Astrocyte (in vitro differentiated cells and primary cell): ENCODE data around the gene CAMK1D. TPM values are rescaled to one million over a fixed set of nuclear protein-coding genes. Genes with fewer than 3 reads are reported as not detected.

Source experiments
- DNase-seq: peaks from one replicate; pipeline ENCODE4 v3.0.0-alpha.2; 2010; ENCODE audit warnings: low read depth
- FAIRE-seq: peaks from 2 replicates; lab custom pipeline; 2011; peaks lifted over from hg19 to GRCh38; lab: Jason Lieb, UNC
- H2AFZ ChIP-seq: 2 replicates; pipeline ENCODE4 v1.6.0; 2012; ENCODE audit warnings: low read depth, low read length, inconsistent platforms
- H3K27ac ChIP-seq: 2 replicates; pipeline ENCODE4 v1.5.1; 2011; ENCODE audit warnings: low read depth, low read length, inconsistent platforms
- H3K27me3 ChIP-seq: 2 replicates; pipeline ENCODE4 v1.6.0; 2011; ENCODE audit warnings: low read length, inconsistent platforms; ENCODE audit not compliant: insufficient read depth
- H3K36me3 ChIP-seq: 2 replicates; pipeline ENCODE4 v1.5.1; 2011; ENCODE audit warnings: low read length, inconsistent platforms; ENCODE audit not compliant: insufficient read depth
- H3K4me1 ChIP-seq: 2 replicates; pipeline ENCODE4 v1.5.1; 2011; ENCODE audit warnings: low read length, inconsistent platforms; ENCODE audit not compliant: insufficient read depth
- H3K4me2 ChIP-seq: 2 replicates; pipeline ENCODE4 v1.6.0; 2012; ENCODE audit warnings: low read length, inconsistent platforms
- H3K4me3 ChIP-seq: 2 replicates; pipeline ENCODE4 v1.5.1; 2011; ENCODE audit warnings: low read depth, mild to moderate bottlenecking, low read length, inconsistent platforms; ENCODE audit not compliant: insufficient read depth
- H3K79me2 ChIP-seq: 2 replicates; pipeline ENCODE4 v1.6.0; 2012; ENCODE audit warnings: mild to moderate bottlenecking, low read length, inconsistent platforms; ENCODE audit not compliant: insufficient read depth
- H3K9ac ChIP-seq: 2 replicates; pipeline ENCODE4 v1.6.0; 2012; ENCODE audit warnings: mild to moderate bottlenecking, low read length, inconsistent platforms
- H3K9me3 ChIP-seq: 2 replicates; pipeline ENCODE4 v1.5.1; 2012; ENCODE audit warnings: low read depth, mild to moderate bottlenecking, low read length, inconsistent platforms; ENCODE audit not compliant: insufficient read depth
- H4K20me1 ChIP-seq: 2 replicates; pipeline ENCODE4 v1.6.0; 2012; ENCODE audit warnings: low read length, inconsistent platforms; ENCODE audit not compliant: insufficient read depth
- H3K27ac Mint-ChIP-seq: one replicate; pipeline ENCODE4 v1.8.0; 2021; ENCODE audit warnings: mild to moderate bottlenecking, mixed read lengths; ENCODE audit not compliant: unreplicated experiment
- H3K27me3 Mint-ChIP-seq: one replicate; pipeline ENCODE4 v1.8.0; 2021; ENCODE audit warnings: low read depth, mixed read lengths; ENCODE audit not compliant: unreplicated experiment
- H3K36me3 Mint-ChIP-seq: one replicate; pipeline ENCODE4 v1.8.0; 2021; ENCODE audit warnings: low read depth, mixed read lengths; ENCODE audit not compliant: unreplicated experiment
- H3K4me1 Mint-ChIP-seq: one replicate; pipeline ENCODE4 v1.8.0; 2021; ENCODE audit warnings: low read depth, mixed read lengths; ENCODE audit not compliant: unreplicated experiment
- H3K4me3 Mint-ChIP-seq: one replicate; pipeline ENCODE4 v1.8.0; 2021; ENCODE audit warnings: mild to moderate bottlenecking, moderate library complexity, mixed read lengths; ENCODE audit not compliant: unreplicated experiment
- H3K9me3 Mint-ChIP-seq: one replicate; pipeline ENCODE4 v1.8.0; 2021; ENCODE audit warnings: mild to moderate bottlenecking, mixed read lengths; ENCODE audit not compliant: unreplicated experiment
- EZH2 ChIP-seq: IDR thresholded peaks from 2 replicates; pipeline ENCODE4 v1.6.1; 2012; ENCODE audit warnings: mild to moderate bottlenecking, low read length, inconsistent platforms; ENCODE audit not compliant: insufficient read depth
- total RNA-seq: library from RNA; stranded (reverse); gene quantifications from 2 replicates; pipeline ENCODE4 v1.2.1, GENCODE V29; 2021
- TF ChIP-seq, protein P1 (sequence below): IDR thresholded peaks from 2 replicates; pipeline ENCODE4 v1.5.1; 2011; ENCODE audit warnings: low read depth, mild to moderate bottlenecking, inconsistent platforms, low read length, moderate library complexity; ENCODE audit not compliant: insufficient read depth

CAMK1D gene
- total RNA-seq, 1 donor from 2014 or later = 23.6 TPM

DNA sequence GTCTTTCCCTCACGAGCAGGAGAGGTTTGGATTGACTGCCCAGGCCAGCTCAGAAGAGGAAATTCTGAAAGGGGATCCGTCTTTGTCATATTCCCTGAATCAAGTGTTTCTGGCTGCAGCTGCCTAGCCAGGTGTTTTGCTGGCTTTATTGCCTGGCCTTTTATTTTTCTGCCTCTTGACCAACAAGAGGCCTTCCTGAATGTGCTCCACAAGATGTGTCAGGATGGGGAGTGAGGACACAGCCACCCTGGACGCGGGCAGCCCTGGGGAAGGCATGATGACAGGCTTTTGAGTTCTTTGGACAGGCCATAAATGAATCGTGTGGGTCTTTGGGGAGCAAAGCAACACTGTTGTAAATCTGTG lies 163.6 kb downstream of the CAMK1D start:
- Histone ChIP-seq H3K9me3 (no peaks in the 10 kb centered on the region), H3K9ac (no peak overlapping the region), H3K4me3 (no peak overlapping the region), H3K4me1 (peaks cover 23% of the 10 kb centered on the region), H3K27ac (no peak overlapping the region), H3K79me2 (peaks cover 7% of the 10 kb centered on the region), H3K27me3 (no peaks in the 10 kb centered on the region), H4K20me1 (peaks cover 23% of the 10 kb centered on the region), H3K36me3 (no peaks in the 10 kb centered on the region), H3K4me2 (no peak overlapping the region), H2AFZ (no peak overlapping the region)
- peaks cover 9% of the 10 kb centered on the region for H3K4me1 Mint-ChIP-seq
- no peaks in the 10 kb centered on the region for H3K9me3 Mint-ChIP-seq
- TF ChIP-seq, protein P1, sequence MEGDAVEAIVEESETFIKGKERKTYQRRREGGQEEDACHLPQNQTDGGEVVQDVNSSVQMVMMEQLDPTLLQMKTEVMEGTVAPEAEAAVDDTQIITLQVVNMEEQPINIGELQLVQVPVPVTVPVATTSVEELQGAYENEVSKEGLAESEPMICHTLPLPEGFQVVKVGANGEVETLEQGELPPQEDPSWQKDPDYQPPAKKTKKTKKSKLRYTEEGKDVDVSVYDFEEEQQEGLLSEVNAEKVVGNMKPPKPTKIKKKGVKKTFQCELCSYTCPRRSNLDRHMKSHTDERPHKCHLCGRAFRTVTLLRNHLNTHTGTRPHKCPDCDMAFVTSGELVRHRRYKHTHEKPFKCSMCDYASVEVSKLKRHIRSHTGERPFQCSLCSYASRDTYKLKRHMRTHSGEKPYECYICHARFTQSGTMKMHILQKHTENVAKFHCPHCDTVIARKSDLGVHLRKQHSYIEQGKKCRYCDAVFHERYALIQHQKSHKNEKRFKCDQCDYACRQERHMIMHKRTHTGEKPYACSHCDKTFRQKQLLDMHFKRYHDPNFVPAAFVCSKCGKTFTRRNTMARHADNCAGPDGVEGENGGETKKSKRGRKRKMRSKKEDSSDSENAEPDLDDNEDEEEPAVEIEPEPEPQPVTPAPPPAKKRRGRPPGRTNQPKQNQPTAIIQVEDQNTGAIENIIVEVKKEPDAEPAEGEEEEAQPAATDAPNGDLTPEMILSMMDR = no peak
- no peak for TF ChIP-seq EZH2
- H3K27me3 Mint-ChIP-seq = no peaks in the 10 kb centered on the region
- FAIRE-seq (no peak), DNase-seq (no peak)
- peaks cover 1% of the 10 kb centered on the region for H3K36me3 Mint-ChIP-seq
- H3K27ac Mint-ChIP-seq = no peak overlapping the region
- H3K4me3 Mint-ChIP-seq = no peak overlapping the region

DNA sequence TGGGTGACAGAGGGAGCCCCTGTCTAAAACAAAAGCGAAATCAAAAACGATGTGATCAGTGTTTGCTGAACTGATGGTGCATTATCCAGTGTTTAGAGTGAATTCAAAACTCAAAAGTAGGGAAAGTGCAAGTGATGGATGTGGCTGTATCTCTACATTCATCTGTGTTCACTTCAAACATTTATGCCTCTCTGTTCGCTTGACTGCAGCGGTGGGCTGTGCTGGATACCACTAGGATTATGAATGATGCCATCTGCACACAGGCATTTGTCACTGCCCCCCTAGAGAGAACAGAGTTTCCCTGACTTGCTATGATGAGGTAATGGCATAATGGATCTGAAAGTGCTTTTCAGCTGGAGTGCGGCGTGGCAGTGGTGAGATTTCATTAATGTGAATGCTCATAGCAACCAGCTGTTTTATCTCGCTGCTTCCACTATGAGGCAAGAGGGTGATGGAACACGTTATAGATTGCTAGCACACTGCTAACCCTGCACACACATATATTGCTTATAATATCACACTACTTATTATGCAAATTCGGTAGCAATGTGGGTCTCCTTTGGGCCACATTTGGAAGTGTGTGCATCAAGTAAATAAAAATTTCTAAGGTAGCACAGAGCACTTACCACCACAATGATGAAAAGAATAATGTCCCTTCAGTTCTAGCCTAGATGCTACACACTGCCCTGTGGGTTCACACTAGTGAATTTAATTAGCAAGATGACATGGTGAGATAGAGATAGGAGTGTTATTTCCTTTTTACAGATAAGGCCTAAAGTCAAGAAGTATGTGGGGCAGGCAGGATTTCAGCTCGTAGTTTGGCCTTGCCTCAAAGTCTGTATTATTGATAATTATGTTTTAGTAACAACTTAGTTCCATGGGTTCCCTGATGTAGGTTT lies 164.7 kb downstream of the CAMK1D start:
- no peak overlapping the region for H3K27ac Mint-ChIP-seq
- H4K20me1 ChIP-seq = peaks cover 22% of the 10 kb centered on the region
- H3K4me1 Mint-ChIP-seq = peaks cover 9% of the 10 kb centered on the region
- H3K27ac ChIP-seq = no peak overlapping the region
- H2AFZ ChIP-seq = no peak overlapping the region
- H3K79me2 ChIP-seq = peaks cover 4% of the 10 kb centered on the region
- no peak for DNase-seq
- TF ChIP-seq, protein P1 = no peak
- no peak for TF ChIP-seq EZH2
- no peak overlapping the region for H3K4me3 ChIP-seq
- peaks cover 23% of the 10 kb centered on the region for H3K4me1 ChIP-seq
- H3K36me3 ChIP-seq = no peaks in the 10 kb centered on the region
- no peak overlapping the region for H3K4me2 ChIP-seq
- H3K27me3 ChIP-seq = no peaks in the 10 kb centered on the region
- H3K9ac ChIP-seq = no peak overlapping the region
- no peaks in the 10 kb centered on the region for H3K9me3 Mint-ChIP-seq
- H3K27me3 Mint-ChIP-seq = no peaks in the 10 kb centered on the region
- no peak overlapping the region for H3K4me3 Mint-ChIP-seq
- FAIRE-seq = no peak
- no peaks in the 10 kb centered on the region for H3K9me3 ChIP-seq
- peaks cover 1% of the 10 kb centered on the region for H3K36me3 Mint-ChIP-seq

DNA sequence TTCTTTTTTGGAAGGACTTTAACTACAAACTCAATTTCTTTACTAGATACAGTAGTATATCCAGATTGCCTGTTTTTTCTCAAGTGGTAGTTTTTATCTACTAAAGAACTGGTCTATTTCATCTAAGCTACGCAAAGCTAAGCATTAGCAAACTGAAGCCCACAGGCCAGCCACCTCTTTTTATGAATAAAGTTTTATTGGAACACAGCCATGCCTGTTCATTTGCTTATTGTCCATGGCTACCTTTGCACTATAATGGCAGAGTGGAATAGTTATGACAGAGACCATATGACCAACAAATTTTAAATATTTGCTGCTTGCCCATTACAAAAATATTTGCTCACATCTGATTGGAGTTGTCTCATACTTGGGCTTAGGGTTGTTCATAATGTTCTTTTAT lies 168.7 kb downstream of the CAMK1D start:
- Histone ChIP-seq H3K4me2 (no peak overlapping the region), H3K27me3 (no peaks in the 10 kb centered on the region), H2AFZ (no peak overlapping the region), H3K36me3 (no peaks in the 10 kb centered on the region), H3K4me3 (no peak overlapping the region), H4K20me1 (peaks cover 10% of the 10 kb centered on the region), H3K27ac (no peak overlapping the region), H3K4me1 (no peaks in the 10 kb centered on the region), H3K79me2 (peaks cover 4% of the 10 kb centered on the region), H3K9me3 (no peaks in the 10 kb centered on the region), H3K9ac (no peak overlapping the region)
- TF ChIP-seq, protein P1 = no peak
- TF ChIP-seq EZH2 = no peak
- Mint-ChIP-seq H3K9me3 (no peaks in the 10 kb centered on the region), H3K36me3 (peaks cover 2% of the 10 kb centered on the region), H3K4me1 (no peaks in the 10 kb centered on the region), H3K27ac (no peak overlapping the region), H3K4me3 (no peak overlapping the region), H3K27me3 (no peaks in the 10 kb centered on the region)
- DNase-seq (no peak), FAIRE-seq (no peak)
